ENCODE results near the gene TMEM141.

The TMEM141 gene

DNA sequence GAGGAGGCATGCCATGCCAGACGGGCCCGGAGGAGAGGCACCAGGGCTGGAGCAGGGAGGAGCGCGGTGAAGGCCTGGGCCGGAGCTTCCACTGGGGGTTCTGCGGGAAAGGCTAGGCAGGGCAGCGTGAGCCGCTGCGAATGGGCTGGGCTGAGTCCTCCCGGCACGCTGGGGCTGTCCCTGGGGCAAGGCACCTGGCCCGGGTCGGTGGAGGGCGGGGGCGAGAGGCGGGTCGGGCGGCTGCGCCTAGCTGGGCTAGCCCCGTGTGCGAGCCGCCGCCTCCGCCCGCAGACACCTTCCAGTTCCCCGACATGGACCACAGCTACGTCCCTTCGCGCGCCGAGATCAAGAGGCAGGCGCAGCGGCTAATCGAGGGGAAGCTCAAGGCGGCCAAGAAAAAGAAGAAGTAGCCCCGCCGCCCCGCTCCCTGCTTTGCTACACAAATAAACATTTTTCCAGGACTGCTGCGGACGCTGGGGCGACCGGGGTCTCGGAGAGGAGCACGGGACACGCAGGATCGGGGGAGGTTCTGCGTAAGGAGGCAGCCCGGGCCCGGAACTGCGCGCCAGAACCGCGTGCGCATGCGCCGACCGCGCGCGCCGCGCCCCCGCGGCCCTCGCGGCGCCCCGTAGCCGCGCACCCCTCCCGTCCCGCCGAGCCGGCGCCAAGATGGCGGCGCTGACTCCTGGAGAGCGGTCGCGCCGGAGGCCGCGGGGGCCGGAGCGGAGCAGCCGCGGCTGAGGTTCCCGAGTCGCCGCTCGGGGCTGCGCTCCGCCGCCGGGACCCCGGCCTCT, 16.3 kb downstream of the TMEM141 start, which contains the start of gene RABL6:
Gene RABL6, plus strand, starts transcription at position 668 of the 794 bp plus-strand sequence. CDS start 249 bp downstream, outside the sequence.
- peak; percentile 99 for DNase-seq (ENCODE audit: low spot score)
- in situ Hi-C loops (cut with MboI; ENCODE audit: low pct_unique_long_range_greater_than_20kb, low sequenced_read_pairs, unreplicated experiment), result no loop called here

DNA sequence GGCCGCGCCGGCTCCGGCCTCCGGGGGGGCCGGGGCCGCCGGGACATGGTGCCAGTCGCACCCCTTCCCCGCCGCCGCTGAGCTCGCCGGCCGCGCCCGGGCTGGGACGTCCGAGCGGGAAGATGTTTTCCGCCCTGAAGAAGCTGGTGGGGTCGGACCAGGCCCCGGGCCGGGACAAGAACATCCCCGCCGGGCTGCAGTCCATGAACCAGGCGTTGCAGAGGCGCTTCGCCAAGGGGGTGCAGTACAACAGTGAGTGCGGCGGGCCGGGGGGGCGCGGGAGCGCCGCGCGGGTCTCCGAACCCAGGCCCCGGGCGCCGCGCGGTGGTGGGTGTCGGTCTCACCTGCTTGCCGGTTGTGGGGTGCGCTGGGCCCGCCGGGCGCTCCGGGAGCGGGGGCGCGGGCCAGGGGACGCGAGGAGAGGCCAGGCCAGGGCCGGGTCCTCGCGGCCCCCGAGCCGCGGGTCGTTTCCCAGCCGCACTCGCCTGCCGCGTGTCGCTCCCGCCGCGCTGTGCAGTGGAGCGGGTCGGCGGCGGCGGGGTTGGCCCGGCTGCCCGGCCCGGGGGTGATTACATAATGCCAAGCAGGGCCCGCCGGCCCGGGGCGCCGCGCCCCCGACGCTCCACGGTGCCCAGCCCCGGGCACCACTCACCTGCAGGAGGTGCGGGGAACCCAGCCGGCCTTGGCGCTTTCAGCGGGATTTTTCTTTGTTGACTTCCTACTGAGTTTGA, 17.1 kb downstream of the TMEM141 start:
- in situ Hi-C loops (cut with MboI; ENCODE audit: low pct_unique_long_range_greater_than_20kb, low sequenced_read_pairs, unreplicated experiment), result no loop called here
- TF ChIP-seq, protein P1, sequence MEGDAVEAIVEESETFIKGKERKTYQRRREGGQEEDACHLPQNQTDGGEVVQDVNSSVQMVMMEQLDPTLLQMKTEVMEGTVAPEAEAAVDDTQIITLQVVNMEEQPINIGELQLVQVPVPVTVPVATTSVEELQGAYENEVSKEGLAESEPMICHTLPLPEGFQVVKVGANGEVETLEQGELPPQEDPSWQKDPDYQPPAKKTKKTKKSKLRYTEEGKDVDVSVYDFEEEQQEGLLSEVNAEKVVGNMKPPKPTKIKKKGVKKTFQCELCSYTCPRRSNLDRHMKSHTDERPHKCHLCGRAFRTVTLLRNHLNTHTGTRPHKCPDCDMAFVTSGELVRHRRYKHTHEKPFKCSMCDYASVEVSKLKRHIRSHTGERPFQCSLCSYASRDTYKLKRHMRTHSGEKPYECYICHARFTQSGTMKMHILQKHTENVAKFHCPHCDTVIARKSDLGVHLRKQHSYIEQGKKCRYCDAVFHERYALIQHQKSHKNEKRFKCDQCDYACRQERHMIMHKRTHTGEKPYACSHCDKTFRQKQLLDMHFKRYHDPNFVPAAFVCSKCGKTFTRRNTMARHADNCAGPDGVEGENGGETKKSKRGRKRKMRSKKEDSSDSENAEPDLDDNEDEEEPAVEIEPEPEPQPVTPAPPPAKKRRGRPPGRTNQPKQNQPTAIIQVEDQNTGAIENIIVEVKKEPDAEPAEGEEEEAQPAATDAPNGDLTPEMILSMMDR (IDR thresholded peaks at IDR 0.05; ENCODE audit: extremely low read depth, insufficient read depth, missing control alignments), result no peak
- peak; percentile 70 for DNase-seq (ENCODE audit: low spot score)

More for the DNA sequence above, 16.3 kb downstream of the TMEM141 start, which contains the start of gene RABL6:
- TF ChIP-seq, protein P1 (IDR thresholded peaks at IDR 0.05; ENCODE audit: extremely low read depth, insufficient read depth, missing control alignments), result no peak

DNA sequence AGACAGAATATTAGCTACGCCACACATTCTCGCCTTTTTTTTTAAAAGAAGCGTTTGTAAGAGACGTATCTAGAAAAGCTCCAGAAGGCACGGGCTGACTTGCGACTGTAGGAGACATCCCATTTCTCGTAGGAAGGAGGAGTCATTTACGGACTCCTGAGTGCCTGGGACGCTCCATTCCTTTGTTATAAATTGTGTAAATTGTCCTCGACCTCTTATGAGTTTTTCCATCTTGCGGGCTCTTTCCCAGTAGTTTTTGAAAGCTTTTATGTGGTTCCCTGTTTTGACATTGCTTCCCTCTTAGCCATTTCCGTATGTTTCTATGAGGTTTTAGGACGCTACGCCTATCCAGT, 17.6 kb downstream of the TMEM141 start:
- in situ Hi-C loops (cut with MboI; ENCODE audit: low pct_unique_long_range_greater_than_20kb, low sequenced_read_pairs, unreplicated experiment), result no loop called here
- TF ChIP-seq, protein P1 (IDR thresholded peaks at IDR 0.05; ENCODE audit: extremely low read depth, insufficient read depth, missing control alignments), result no peak
- no peak for DNase-seq (ENCODE audit: low spot score)

DNA sequence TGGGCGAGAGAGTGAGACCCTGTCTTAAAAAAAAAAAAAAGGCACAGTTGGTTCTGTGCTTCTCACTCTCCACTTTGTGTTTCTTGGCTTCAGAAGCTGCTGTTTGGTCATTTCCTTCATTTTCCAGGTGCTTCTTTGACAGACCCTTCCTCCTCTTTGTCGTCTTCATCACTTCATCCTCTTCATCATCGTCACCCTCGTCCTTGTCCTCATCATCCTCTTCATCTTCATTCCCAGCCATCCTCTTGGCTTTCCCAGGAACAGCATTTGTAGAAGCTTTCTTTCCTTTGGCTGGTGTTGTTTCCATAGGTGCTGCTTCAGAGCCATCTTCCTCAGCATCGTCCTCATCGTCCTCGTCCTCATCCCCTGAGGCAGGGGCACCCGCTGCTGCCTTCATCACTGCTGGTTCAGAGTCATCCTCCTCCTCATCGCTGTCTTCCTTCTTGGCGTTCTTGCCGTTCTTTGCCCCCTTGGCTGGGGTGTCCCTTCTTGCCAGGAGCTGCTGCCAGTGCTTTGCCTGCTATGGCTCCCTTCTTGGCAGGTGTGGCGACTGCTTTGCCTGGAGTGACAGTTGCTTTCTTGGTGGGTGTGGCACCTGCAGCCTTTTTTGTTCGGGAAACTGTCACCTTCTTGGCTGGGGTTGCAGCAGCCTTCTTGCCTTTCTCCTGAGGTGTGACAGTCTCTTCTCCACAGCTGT, 23.7 kb downstream of the TMEM141 start:
- no peak for DNase-seq (ENCODE audit: low spot score)
- in situ Hi-C loops (cut with MboI; ENCODE audit: low pct_unique_long_range_greater_than_20kb, low sequenced_read_pairs, unreplicated experiment), result no loop called here
- TF ChIP-seq, protein P1 (IDR thresholded peaks at IDR 0.05; ENCODE audit: extremely low read depth, insufficient read depth, missing control alignments), result no peak

DNA sequence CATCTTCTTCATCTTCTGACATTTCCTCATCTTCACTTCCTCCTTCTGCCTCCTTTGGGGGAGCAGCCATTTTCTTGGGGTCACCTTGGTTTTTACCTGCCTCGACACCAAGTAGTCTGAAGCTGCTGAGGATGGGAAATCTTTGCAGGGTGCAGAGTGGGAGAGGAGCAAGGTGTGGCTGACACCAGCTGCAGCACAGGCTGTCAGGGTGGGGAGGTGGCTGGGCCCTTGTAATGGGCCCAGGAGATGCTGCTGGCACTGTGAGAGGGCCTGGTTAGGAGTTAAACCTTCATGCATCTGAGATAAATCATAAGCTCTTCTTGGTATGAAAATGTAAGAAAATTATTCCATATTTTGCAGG, 24.3 kb downstream of the TMEM141 start:
- in situ Hi-C loops (cut with MboI; ENCODE audit: low pct_unique_long_range_greater_than_20kb, low sequenced_read_pairs, unreplicated experiment), result no loop called here

More for the DNA sequence above, 24.3 kb downstream of the TMEM141 start:
- TF ChIP-seq, protein P1 (IDR thresholded peaks at IDR 0.05; ENCODE audit: extremely low read depth, insufficient read depth, missing control alignments), result no peak
- DNase-seq (ENCODE audit: low spot score), result no peak
